Stomach (tissue), 4 donors: ENCODE results near the gene SH3BP4.

ENCODE experiments used
- EP300 ChIP-seq: sonication (generic); formaldehyde crosslinking; IDR thresholded peaks from one replicate; pipeline ENCODE4 v1.6.1; 2017; ENCODE audit warnings: antibody characterized with exemption
- POLR2A ChIP-seq, 4 donors: fragments of 450-650 bp; IDR thresholded peaks; one replicate each; pipeline ENCODE4 v1.6.1; 2016; ENCODE audit warnings: antibody characterized with exemption in 4 of 4, control low read depth in 2 of 4, mild to moderate bottlenecking in 1 of 4, moderate library complexity in 1 of 4
- TF ChIP-seq, protein P1 (sequence below), 7 experiments: fragments of 450-650 bp in 4 of 7; fragments of 200-600 bp in 3 of 7; sonication (generic) in 3 of 7; IDR thresholded peaks; one replicate each; pipeline ENCODE4 v1.5.1; 2016 to 2019; ENCODE audit warnings: antibody characterized with exemption in 7 of 7, control low read depth in 2 of 7, mild to moderate bottlenecking in 1 of 7

DNA sequence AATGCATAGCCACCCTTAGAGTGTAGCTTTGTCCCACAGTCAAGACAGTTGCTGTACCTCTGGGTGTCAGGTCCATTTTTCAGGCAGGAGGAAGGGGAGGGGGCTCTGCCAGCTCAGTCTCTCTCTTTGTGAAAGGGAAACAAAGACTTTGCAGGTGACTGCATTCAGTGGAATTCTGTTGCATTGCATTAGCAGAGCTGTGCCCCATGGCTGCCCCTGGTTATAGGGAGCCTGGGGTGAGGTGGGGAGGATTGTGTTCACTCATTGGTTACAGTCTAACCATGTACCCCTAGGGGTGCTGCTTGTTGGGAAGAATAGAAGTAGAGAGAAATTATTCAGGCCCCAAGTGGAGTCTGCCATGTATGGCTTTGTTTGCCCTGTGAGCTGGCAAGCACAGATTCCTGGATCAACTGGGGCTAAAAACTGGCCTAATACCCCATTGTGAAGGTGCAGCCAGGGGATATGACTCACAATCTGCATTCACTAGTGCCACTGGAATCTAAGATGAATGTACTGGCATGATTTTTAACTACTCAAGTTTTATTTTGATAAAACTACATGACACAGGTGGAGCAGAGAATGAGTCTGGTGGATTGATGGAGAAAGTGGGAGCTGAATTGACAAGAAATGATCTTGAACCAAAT is 118.4 kb downstream of the SH3BP4 start:
- TF ChIP-seq, protein P1, sequence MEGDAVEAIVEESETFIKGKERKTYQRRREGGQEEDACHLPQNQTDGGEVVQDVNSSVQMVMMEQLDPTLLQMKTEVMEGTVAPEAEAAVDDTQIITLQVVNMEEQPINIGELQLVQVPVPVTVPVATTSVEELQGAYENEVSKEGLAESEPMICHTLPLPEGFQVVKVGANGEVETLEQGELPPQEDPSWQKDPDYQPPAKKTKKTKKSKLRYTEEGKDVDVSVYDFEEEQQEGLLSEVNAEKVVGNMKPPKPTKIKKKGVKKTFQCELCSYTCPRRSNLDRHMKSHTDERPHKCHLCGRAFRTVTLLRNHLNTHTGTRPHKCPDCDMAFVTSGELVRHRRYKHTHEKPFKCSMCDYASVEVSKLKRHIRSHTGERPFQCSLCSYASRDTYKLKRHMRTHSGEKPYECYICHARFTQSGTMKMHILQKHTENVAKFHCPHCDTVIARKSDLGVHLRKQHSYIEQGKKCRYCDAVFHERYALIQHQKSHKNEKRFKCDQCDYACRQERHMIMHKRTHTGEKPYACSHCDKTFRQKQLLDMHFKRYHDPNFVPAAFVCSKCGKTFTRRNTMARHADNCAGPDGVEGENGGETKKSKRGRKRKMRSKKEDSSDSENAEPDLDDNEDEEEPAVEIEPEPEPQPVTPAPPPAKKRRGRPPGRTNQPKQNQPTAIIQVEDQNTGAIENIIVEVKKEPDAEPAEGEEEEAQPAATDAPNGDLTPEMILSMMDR (IDR thresholded peaks at IDR 0.05), result no peak
- TF ChIP-seq POLR2A (IDR thresholded peaks at IDR 0.05) (no peak), EP300 (no peak)
